Osteoblast (primary cell): ENCODE results near the gene ZRANB1. TPM values are rescaled to one million over a fixed set of nuclear protein-coding genes. Genes with fewer than 3 reads are reported as not detected.
A peak's percentile ranks its signal among the peaks of the same experiment; 100 is the strongest.

Experiments
- DNase-seq: peaks from one replicate; pipeline ENCODE4 v3.0.0; 2011; ENCODE audit warnings: low spot score, mixed read lengths; ENCODE audit not compliant: insufficient read length; ENCODE audit errors: missing footprints
- H2AFZ ChIP-seq: 2 replicates; pipeline ENCODE4 v1.6.0; 2011; ENCODE audit warnings: mild to moderate bottlenecking, low read length
- H3K27ac ChIP-seq: 2 replicates; pipeline ENCODE4 v1.5.1; 2011; ENCODE audit warnings: mild to moderate bottlenecking, low read depth, low read length, moderate library complexity
- H3K27me3 ChIP-seq: 2 replicates; pipeline ENCODE4 v1.6.0; 2012; ENCODE audit warnings: mild to moderate bottlenecking, control low read depth, inconsistent platforms, low read length, moderate library complexity; ENCODE audit not compliant: insufficient read depth
- H3K36me3 ChIP-seq: 2 replicates; pipeline ENCODE4 v1.5.1; 2011; ENCODE audit warnings: mild to moderate bottlenecking, low read length, control low read depth, moderate library complexity; ENCODE audit not compliant: insufficient read depth
- H3K4me1 ChIP-seq: 2 replicates; pipeline ENCODE4 v1.5.1; 2011; ENCODE audit warnings: mild to moderate bottlenecking, low read length, control low read depth, moderate library complexity; ENCODE audit not compliant: insufficient read depth
- H3K4me2 ChIP-seq: 2 replicates; pipeline ENCODE4 v1.6.0; 2011; ENCODE audit warnings: mild to moderate bottlenecking, low read length; ENCODE audit not compliant: insufficient read depth
- H3K4me3 ChIP-seq: fragments of 200-600 bp; sonication (generic); 3 replicates; pipeline ENCODE4 v1.5.1; 2012; ENCODE audit warnings: mild to moderate bottlenecking, low read length, inconsistent platforms; ENCODE audit not compliant: insufficient read depth
- H3K79me2 ChIP-seq: 2 replicates; pipeline ENCODE4 v1.6.0; 2012; ENCODE audit warnings: mild to moderate bottlenecking, low read length, control low read depth, inconsistent platforms; ENCODE audit not compliant: insufficient read depth
- H3K9me3 ChIP-seq: 2 replicates; pipeline ENCODE4 v1.5.1; 2011; ENCODE audit warnings: low read depth, low read length, control low read depth
- H4K20me1 ChIP-seq: 2 replicates; pipeline ENCODE4 v1.6.0; 2012; ENCODE audit warnings: mild to moderate bottlenecking, low read length, control low read depth; ENCODE audit not compliant: insufficient read depth
- total RNA-seq: library from RNA; depleted of rRNA; stranded (reverse); fragments of >200 nt; gene quantifications from 2 replicates; pipeline ENCODE4 v1.2.3, GENCODE V29; 2012
- TF ChIP-seq, protein P1 (sequence below): IDR thresholded peaks from 2 replicates; pipeline ENCODE4 v1.5.1; 2011; ENCODE audit warnings: mild to moderate bottlenecking, low read depth, low read length, moderate library complexity; ENCODE audit errors: extremely low read depth

The ZRANB1 gene
- total RNA-seq, 1 donor: 34.7 TPM

DNA sequence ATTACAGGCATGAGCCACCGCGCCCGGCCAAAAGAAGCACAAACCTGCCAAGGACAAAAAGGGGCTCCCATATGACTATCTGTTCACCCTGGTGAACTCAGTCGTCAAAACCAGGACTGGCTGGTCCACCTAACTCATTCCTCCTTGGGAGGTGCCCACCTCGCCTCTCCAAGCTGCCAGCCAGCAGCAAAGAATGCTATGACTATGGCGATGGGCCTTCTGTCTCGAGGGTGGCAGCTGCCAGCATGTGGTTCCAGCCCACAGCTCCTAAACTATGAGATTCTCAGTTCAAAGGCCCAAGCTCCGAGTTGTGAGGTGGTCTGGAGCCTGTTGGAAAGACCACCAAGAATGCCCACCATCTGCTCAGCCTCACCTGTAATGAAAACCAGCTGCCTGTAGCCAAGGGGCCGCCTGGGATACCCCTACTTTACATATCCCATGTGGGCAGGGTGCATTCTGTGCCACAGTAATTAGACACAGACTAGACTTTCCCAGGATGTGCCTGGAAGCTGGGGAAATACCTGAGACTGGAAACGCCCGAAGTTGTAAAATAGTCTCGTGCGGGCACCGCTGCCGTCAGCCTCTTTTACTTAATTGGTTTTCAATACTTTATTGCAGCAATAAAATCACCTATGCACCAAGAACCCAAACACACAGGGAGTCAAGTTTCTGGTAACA lies 71.1 kb downstream of the ZRANB1 start:
- Histone ChIP-seq H4K20me1 (peaks cover 45% of the 10 kb centered on the region), H3K27me3 (no peaks in the 10 kb centered on the region), H3K27ac (no peak overlapping the region), H3K79me2 (peaks cover 84% of the 10 kb centered on the region), H3K4me2 (no peak overlapping the region), H3K9me3 (no peaks in the 10 kb centered on the region), H3K4me1 (peaks cover 15% of the 10 kb centered on the region), H3K36me3 (peaks cover 3% of the 10 kb centered on the region), H3K4me3 (no peak overlapping the region), H2AFZ (no peak overlapping the region)
- peak; percentile 49 for DNase-seq
- TF ChIP-seq, protein P1, sequence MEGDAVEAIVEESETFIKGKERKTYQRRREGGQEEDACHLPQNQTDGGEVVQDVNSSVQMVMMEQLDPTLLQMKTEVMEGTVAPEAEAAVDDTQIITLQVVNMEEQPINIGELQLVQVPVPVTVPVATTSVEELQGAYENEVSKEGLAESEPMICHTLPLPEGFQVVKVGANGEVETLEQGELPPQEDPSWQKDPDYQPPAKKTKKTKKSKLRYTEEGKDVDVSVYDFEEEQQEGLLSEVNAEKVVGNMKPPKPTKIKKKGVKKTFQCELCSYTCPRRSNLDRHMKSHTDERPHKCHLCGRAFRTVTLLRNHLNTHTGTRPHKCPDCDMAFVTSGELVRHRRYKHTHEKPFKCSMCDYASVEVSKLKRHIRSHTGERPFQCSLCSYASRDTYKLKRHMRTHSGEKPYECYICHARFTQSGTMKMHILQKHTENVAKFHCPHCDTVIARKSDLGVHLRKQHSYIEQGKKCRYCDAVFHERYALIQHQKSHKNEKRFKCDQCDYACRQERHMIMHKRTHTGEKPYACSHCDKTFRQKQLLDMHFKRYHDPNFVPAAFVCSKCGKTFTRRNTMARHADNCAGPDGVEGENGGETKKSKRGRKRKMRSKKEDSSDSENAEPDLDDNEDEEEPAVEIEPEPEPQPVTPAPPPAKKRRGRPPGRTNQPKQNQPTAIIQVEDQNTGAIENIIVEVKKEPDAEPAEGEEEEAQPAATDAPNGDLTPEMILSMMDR: no peak

DNA sequence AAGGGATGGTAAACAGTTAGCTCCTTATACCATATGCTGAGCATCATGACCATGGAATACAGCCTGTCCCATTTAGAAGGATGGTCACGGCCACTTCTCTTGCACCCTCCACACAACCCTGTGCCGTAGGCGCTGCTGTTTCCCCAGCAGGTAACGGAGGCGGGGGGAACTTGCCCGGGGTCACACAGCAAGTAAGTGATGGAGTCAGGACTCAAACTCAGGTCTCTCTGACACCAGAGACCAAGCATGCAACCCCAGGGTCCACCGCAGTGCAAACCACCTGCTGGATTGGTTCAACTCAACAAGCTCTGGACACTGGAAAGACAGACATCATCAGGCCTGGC lies 71.6 kb downstream of the ZRANB1 start:
- TF ChIP-seq, protein P1: no peak
- Histone ChIP-seq H3K9me3 (no peaks in the 10 kb centered on the region), H3K4me3 (no peak overlapping the region), H4K20me1 (peaks cover 45% of the 10 kb centered on the region), H3K27ac (no peak overlapping the region), H3K36me3 (peaks cover 3% of the 10 kb centered on the region), H3K27me3 (no peaks in the 10 kb centered on the region), H3K4me2 (no peak overlapping the region), H3K79me2 (peaks cover 83% of the 10 kb centered on the region), H3K4me1 (peaks cover 15% of the 10 kb centered on the region), H2AFZ (no peak overlapping the region)
- no peak for DNase-seq

DNA sequence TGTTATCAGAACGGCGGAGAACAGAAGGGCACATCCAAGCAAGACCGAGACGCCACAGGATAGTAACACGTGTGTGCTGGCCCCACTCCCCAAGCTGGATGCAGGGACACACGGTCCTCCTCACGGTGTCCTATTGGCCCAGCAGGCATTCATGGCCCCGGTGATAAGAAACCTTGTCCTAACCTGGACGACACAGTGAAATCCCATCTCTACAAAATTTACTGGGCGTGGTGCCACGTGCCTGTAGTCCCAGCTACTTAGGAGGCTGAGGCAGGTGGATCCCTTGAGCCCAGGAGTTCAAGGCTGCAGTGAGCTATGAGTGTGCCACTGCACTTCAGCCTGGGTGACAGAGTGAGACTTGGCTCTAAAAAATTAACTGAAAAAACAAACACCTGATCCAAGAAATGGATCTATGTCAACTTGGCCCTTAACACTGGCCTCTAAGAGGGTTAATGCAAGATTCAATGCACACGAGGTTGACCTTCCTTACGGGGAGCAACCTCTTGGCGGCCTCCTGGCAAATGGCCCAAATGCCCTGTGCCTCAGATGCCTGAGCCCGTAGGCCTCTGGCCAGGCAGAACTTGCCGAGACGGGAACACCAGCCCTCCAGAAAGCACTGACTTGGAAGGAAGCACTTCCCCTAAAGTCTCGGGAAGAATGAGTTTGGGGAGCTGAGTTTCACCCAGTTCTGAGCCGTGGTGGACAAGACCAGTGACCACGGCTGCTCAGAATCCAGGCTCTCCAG lies 72.3 kb downstream of the ZRANB1 start:
- peaks cover 3% of the 10 kb centered on the region for H3K36me3 ChIP-seq
- H3K4me1 ChIP-seq: peaks cover 15% of the 10 kb centered on the region
- no peak overlapping the region for H3K4me2 ChIP-seq
- peak; percentile 60 for DNase-seq
- H3K79me2 ChIP-seq: peaks cover 88% of the 10 kb centered on the region
- H3K27me3 ChIP-seq: no peaks in the 10 kb centered on the region
- H3K27ac ChIP-seq: no peak overlapping the region
- H3K9me3 ChIP-seq: no peaks in the 10 kb centered on the region
- no peak overlapping the region for H2AFZ ChIP-seq
- no peak overlapping the region for H3K4me3 ChIP-seq
- TF ChIP-seq, protein P1: no peak
- peaks cover 52% of the 10 kb centered on the region for H4K20me1 ChIP-seq

DNA sequence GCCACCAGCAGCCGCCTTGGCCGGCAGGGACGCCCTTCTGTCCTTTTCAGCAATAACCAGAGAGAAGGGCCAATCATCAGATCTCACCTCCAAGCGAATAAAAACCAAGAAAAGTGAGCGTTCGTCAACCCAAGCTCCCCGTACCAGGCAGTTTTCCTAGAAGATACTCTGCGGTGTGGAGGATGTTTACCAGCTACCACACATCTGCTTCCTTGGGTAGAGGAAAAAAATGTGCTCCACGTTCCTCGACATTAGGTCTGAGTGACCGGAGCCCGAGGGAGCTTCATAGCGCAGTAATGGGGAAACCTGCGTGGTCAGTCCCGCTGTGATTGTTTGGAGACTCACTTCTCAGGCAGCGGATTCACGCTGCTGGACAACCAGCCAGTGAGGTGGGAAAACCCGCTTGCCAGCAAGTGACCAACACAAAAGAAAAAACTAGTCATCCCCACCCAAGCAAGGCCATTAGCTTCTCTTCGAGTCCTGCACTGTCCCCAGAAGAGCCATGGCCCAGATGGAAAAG lies 73.0 kb downstream of the ZRANB1 start:
- peak; percentile 77 for DNase-seq
- Histone ChIP-seq H2AFZ (no peak overlapping the region), H3K79me2 (peaks cover 88% of the 10 kb centered on the region), H3K4me1 (peaks cover 15% of the 10 kb centered on the region), H3K9me3 (no peaks in the 10 kb centered on the region), H4K20me1 (peaks cover 52% of the 10 kb centered on the region), H3K4me2 (peak overlapping the region; percentile 13), H3K27me3 (no peaks in the 10 kb centered on the region), H3K36me3 (no peaks in the 10 kb centered on the region), H3K4me3 (no peak overlapping the region), H3K27ac (peak overlapping the region; percentile 39)
- TF ChIP-seq, protein P1: no peak
